Measurements from ENCODE around the gene RNASET2.
A peak's percentile ranks its signal among the peaks of the same experiment; 100 is the strongest.

RNASET2 gene

DNA sequence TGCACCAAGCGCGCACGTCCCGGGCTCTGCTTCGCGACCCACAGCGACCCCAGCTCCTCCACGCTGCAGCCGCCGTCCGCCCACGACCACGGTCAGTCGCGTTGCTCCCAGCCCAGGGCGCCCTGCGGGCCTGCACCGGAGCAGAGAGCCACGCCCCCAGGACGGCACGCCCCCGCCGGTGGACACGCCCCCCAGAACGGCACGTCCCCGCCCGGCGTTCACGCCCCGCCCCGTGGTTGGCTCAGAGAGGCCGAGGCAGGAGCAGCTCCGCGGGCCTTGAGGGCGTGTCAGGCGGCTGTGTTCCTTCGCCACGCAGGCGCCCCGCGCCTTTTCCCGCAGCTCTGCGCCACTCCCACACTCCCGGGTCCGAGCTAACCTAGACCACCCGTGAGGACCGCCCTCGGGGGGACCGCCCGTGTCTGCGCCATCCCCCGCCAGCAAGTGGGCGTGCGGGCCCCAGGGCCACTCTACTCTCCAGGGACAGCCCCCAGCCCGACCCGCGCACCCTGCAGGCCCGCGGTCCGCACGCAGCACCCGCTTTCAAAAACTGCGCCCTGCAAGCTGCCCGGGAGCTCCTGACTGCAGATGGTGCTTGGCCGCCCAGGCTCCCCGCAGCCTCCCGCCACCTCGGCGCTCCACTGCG lies at the start of gene RNASET2:
Gene RNASET2 (minus strand): TSS at position 107 of the 643 bp plus-strand sequence. CDS start 368 bp downstream, outside the sequence.
- DNase-seq: peak; percentile 88

DNA sequence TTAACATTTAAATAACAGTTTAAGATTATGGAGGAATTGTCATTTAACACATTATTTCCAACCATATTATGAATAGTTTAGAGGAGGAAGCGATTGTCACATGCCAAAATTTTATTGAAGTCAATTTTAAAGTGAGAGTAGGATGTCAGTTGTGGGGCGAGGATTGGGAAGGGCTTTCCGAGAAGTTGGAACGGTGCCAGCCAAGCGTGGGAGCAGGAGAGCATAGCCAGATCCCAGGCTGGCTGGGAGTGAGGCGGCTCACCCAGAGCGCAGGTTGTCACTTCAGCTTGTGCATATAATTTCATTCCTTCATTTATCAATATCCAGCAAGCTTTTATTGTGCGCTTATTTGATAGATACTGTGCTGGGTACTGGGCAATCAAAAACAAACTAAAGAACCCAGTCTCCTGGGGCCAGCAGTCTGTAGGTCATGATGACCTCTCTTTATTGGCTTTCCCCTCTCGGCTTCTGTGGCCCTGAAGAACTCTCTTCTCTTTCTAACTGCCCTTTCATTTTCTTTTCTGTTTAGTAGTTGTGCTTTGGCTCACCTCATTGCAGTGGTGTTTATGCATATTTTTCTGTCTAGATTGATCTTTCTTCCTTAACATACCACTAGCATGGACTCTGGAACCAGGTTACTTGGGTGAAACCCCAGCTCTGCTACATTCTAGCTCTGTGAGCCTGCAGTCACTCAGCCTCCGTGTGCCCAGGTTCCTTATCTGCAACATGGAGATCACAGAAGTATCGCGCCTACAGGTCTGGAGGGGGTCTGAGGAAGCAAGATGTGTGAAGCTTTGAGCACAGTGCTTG lies 49.2 kb upstream of the RNASET2 start:
- no peak for DNase-seq

DNA sequence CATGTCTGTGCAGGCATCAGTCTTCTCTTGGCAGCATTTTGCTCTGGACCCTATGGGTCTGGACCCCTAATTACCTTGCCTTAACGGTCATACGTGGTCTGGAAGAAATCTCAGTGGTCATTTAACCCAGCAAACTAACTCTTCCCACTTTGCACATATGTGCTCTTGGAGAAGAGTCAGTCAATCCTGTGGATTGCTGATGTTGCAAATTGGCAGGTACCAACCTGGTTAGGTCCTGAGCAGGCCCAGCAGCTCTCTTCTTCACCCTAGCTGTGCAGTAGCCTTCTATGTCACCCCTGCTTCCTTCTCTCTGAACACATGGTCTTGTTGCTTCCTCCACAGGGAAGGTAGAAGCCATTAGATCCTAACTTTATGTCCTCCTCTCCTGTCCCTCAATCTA lies 44.4 kb upstream of the RNASET2 start:
- DNase-seq: no peak

DNA sequence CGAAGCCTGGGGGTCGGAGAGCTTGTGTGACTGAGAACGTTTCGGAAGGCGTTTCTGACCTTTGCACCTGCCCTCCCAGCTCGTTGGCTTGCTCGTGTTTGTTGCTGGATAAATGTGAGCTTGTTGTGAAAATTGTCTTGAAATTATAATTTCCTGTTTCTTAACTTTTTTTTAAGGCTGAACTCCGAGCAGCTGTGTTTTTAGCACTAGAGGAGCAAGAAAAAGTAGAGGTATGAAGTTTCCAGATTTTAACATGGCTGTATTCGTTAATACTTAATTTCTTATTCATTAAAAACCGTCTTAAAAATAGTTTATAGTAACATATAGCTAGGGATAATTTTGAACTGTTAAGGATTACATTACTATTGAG lies 43.5 kb upstream of the RNASET2 start:
- no peak for DNase-seq

GRCh38 chr6:166999145-166999883 lies 43.0 kb upstream of the RNASET2 start, which contains the start of gene CEP43:
Gene CEP43 (plus strand): TSS chr6:166999397. CDS start chr6:166999413, 16 bp downstream.
- DNase-seq: peak; percentile 97

GRCh38 chr6:166998256-166999144 lies 42.1 kb upstream of the RNASET2 start:
- DNase-seq: no peak

GRCh38 chr6:166997768-166998255 lies 41.5 kb upstream of the RNASET2 start:
- no peak for DNase-seq

- no peak for DNase-seq
These were observed 41.0 kb upstream of the RNASET2 start for GRCh38 chr6:166997348-166997747.

DNA sequence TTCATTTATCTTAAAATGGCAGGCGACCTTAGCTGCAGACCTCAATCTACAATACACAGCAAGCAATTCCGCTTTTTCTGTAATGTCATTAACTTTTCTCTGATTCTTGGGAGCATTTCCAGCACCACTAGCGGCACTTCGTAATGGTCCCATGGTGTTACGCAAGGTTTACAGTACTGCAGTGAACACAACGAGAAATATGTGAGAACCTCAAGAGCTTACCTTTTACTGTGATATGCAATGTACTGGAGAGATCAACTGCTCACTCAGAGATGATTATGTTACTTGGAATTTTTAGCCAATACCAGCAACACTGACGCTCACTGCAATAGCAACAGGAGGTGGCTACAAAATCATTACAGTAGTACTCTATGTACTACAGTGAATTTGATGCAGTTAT lies 40.1 kb upstream of the RNASET2 start:
- no peak for DNase-seq

DNA sequence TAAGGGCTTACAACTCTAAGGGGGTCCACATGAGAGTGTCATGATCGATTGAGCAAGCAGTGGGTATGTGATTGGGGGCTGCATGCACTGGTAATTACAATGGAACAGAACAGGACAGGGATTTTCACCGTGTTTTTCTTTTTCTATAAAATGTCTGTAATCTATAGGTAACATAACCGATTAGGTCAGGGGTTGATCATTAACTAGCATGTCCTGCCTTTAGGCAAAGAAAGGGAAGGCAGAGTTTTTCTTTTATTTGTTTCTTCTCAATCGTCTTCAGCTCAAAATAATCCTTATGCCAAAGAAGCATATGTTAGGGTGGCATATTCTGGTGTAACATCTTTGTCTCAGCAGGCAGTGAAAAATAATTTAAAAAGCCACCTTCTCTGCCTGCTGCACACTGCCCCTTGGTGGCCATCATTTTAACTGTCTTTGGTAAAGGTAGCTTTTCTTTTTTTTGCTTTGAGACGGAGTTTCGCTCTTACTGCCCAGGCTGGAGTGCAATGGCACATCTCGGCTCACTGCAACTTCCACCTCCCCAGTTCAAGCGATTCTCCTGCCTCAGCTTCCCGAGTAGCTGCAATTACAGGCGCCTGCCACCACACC lies 33.2 kb upstream of the RNASET2 start:
- peak; percentile 17 for DNase-seq

GRCh38 chr6:166988674-166989201 lies 32.4 kb upstream of the RNASET2 start:
- no peak for DNase-seq

GRCh38 chr6:166987930-166988329 lies 31.6 kb upstream of the RNASET2 start:
- DNase-seq: no peak

GRCh38 chr6:166987448-166987847 lies 31.1 kb upstream of the RNASET2 start:
- no peak for DNase-seq

GRCh38 chr6:166980738-166981137 lies 24.4 kb upstream of the RNASET2 start:
- no peak for DNase-seq

GRCh38 chr6:166977621-166978525 lies 21.5 kb upstream of the RNASET2 start:
- DNase-seq: no peak

- no peak for DNase-seq
These were observed 20.3 kb upstream of the RNASET2 start for GRCh38 chr6:166976636-166977035.

GRCh38 chr6:166972101-166972500 lies 15.8 kb upstream of the RNASET2 start:
- no peak for DNase-seq

- DNase-seq: no peak
These were observed 14.9 kb upstream of the RNASET2 start for GRCh38 chr6:166971271-166971670.

DNA sequence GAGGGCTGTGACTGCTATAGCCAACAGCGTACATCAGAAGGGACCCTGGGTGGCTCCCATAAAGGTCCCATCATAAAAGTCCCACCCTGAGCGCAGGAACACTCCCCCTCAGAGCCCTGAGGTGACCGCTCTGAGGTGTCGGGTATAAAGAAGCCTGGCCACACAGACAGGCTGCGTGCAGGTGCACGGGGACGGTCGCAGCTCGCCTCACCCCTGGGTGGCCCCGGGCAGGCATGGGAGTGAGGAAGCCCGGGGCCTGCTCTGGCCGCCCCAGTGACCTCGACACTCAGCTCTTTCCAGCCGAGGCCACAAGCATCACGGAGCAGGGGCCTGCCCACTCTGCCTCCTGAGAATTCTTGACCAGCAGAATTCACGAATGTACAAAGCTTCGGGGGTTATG lies 14.4 kb upstream of the RNASET2 start:
- no peak for DNase-seq

DNA sequence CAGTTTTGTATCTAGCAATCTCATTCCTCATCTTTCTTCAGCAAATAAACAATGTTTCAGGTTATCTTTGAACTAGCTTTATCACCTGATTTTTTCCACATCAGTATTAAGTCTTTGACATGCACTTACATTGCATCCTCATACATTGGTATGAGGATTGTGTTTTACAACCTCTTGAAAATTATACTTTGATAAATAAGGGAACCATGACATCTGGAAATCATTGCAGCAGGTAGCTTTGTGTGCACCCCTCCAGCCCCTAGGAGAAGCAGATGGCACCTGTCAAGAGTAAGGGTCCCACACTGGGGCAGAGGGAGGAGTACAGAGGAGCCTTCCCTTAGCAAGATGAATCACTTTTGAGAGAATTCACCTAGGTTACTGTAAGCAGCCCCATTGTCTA lies 13.7 kb upstream of the RNASET2 start:
- no peak for DNase-seq

All from midbrain (tissue), 1 donor.